ENCODE results near the gene SLC16A9. TPM values are rescaled to one million over a fixed set of nuclear protein-coding genes. Genes with fewer than 3 reads are reported as not detected.
"Not testable (repeated sequence)": the region's sequence is repeated elsewhere in the genome, so short reads cannot be mapped to it uniquely, and the experiment has no call there.

Gene SLC16A9
- total RNA-seq, 1 donor from 2014 or later, result 3.8 TPM

DNA sequence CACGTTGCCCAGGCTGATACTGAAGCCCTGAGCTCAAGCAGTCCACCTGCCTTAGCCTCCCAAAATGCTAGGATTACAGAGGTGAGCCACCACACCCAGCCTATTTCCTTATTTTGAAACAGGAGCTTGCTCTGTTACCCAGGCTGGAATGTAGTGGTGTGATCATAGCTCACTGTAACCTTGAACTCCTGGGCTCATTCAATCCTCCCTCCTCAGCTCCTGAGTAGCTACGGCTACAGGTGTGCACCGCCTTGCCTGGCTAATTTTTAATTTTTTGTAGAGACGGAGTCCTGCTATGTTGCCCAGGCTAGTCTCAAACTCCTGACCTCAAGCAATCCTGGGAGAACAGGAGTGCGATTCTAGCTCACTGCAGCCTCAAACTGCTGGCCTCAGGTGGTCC lies 31.9 kb upstream of the SLC16A9 start:
- DNase-seq (ENCODE audit: low spot score), result no peak
- Mint-ChIP-seq H3K36me3 (ENCODE audit: low read depth, unreplicated experiment) (peaks cover 6% of the 10 kb centered on the region), H3K9me3 (ENCODE audit: unreplicated experiment) (no peaks in the 10 kb centered on the region), H3K27ac (ENCODE audit: unreplicated experiment) (no peak overlapping the region), H3K27me3 (ENCODE audit: unreplicated experiment) (peaks cover 1% of the 10 kb centered on the region), H3K4me1 (ENCODE audit: unreplicated experiment) (no peaks in the 10 kb centered on the region), H3K4me3 (ENCODE audit: unreplicated experiment) (no peak overlapping the region)
- TF ChIP-seq, protein P1, sequence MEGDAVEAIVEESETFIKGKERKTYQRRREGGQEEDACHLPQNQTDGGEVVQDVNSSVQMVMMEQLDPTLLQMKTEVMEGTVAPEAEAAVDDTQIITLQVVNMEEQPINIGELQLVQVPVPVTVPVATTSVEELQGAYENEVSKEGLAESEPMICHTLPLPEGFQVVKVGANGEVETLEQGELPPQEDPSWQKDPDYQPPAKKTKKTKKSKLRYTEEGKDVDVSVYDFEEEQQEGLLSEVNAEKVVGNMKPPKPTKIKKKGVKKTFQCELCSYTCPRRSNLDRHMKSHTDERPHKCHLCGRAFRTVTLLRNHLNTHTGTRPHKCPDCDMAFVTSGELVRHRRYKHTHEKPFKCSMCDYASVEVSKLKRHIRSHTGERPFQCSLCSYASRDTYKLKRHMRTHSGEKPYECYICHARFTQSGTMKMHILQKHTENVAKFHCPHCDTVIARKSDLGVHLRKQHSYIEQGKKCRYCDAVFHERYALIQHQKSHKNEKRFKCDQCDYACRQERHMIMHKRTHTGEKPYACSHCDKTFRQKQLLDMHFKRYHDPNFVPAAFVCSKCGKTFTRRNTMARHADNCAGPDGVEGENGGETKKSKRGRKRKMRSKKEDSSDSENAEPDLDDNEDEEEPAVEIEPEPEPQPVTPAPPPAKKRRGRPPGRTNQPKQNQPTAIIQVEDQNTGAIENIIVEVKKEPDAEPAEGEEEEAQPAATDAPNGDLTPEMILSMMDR (IDR thresholded peaks at IDR 0.05; ENCODE audit: unreplicated experiment), result no peak

DNA sequence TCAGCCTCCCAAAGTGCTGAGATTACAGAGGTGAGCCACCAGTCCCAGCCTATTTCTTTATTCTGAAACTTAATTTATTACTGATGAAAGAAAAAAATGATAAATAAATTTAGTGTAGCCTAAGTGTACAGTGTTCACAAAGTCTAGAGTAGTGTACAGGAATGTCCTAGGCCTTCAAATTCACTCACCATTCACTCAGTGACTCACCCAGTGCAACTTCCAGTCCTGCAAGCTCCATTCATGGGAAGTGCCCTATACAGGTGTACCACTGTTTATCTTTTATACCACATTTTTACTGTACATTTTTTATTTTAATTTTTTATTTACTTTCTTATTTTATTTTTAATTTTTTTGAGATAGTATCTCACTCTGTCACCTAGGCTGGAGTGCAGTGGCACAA lies 31.4 kb upstream of the SLC16A9 start:
- Mint-ChIP-seq H3K4me1 (ENCODE audit: unreplicated experiment) (no peaks in the 10 kb centered on the region), H3K4me3 (ENCODE audit: unreplicated experiment) (no peak overlapping the region), H3K9me3 (ENCODE audit: unreplicated experiment) (no peaks in the 10 kb centered on the region), H3K27ac (ENCODE audit: unreplicated experiment) (no peak overlapping the region), H3K27me3 (ENCODE audit: unreplicated experiment) (peaks cover 1% of the 10 kb centered on the region), H3K36me3 (ENCODE audit: low read depth, unreplicated experiment) (peaks cover 6% of the 10 kb centered on the region)
- TF ChIP-seq, protein P1 (IDR thresholded peaks at IDR 0.05; ENCODE audit: unreplicated experiment), result no peak
- DNase-seq (ENCODE audit: low spot score), result no peak

DNA sequence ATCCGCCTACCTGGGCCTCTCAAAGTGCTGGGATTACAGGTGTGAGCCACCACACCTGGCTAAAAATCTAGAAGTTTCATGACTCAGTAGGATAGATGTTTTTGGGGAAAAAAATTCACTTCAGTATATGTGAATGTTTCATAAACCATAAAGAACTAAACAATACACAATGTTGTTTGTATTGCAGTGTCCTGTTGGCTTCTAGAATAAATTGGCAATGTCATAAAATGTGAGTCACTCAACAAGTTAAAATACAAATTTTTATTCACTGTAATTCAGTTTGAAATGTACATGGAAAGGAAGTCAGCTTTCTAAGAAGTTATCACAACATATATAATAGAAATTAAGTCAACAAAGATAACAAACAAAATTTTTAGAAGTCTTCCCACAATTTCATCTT lies 27.1 kb upstream of the SLC16A9 start:
- H3K27ac Mint-ChIP-seq (ENCODE audit: unreplicated experiment), result no peak overlapping the region
- H3K27me3 Mint-ChIP-seq (ENCODE audit: unreplicated experiment), result peaks cover 2% of the 10 kb centered on the region
- no peaks in the 10 kb centered on the region for H3K36me3 Mint-ChIP-seq (ENCODE audit: low read depth, unreplicated experiment)
- TF ChIP-seq, protein P1 (IDR thresholded peaks at IDR 0.05; ENCODE audit: unreplicated experiment), result no peak
- H3K4me3 Mint-ChIP-seq (ENCODE audit: unreplicated experiment), result no peak overlapping the region
- H3K9me3 Mint-ChIP-seq (ENCODE audit: unreplicated experiment), result no peaks in the 10 kb centered on the region
- no peak for DNase-seq (ENCODE audit: low spot score)
- peaks cover 3% of the 10 kb centered on the region for H3K4me1 Mint-ChIP-seq (ENCODE audit: unreplicated experiment)

DNA sequence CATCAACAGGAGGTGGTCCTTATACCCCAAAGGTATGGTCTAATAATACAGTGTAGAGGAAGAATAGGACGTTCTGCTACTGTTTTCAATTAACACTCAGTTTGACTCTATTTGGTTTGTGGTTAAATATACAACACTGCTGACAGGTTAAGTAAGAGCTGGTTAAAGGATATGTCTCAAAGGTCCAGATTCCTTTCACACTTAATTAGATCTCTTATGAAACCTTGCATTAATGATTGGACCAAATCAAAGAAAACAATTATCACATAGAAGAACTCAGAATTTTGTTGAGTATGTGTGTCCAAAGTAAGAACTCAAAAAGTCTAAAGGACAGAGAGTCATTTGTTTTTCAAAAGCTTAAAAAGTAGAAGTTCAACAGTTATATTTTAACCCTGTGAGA lies 25.6 kb upstream of the SLC16A9 start:
- H3K36me3 Mint-ChIP-seq (ENCODE audit: low read depth, unreplicated experiment), result no peaks in the 10 kb centered on the region
- no peak overlapping the region for H3K4me3 Mint-ChIP-seq (ENCODE audit: unreplicated experiment)
- H3K9me3 Mint-ChIP-seq (ENCODE audit: unreplicated experiment), result no peaks in the 10 kb centered on the region
- H3K27ac Mint-ChIP-seq (ENCODE audit: unreplicated experiment), result no peak overlapping the region
- DNase-seq (ENCODE audit: low spot score), result no peak
- H3K27me3 Mint-ChIP-seq (ENCODE audit: unreplicated experiment), result peaks cover 2% of the 10 kb centered on the region
- TF ChIP-seq, protein P1 (IDR thresholded peaks at IDR 0.05; ENCODE audit: unreplicated experiment), result no peak
- peaks cover 3% of the 10 kb centered on the region for H3K4me1 Mint-ChIP-seq (ENCODE audit: unreplicated experiment)

DNA sequence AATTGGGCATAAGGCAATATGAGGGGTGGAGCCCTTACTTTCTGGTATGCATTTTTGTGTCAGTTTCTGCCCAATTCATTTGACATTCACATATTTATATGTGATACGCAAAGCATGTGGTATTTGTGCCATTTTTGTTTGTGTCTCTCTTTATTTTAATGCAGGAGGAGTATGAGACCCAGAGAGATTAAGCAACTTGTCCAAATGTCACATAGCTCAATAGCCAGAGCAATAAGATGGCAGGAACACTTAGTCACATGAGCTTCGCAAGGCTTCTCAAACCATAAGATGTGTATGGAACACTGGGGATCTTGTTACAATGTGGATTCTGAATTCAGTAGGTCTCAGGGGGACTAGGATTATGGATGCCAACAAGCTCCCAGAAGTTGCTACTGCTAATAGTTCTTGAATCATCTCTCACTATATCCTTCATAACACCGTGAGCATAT lies 24.4 kb upstream of the SLC16A9 start:
- Mint-ChIP-seq H3K9me3 (ENCODE audit: unreplicated experiment) (no peaks in the 10 kb centered on the region), H3K4me3 (ENCODE audit: unreplicated experiment) (no peak overlapping the region), H3K27me3 (ENCODE audit: unreplicated experiment) (peaks cover 2% of the 10 kb centered on the region), H3K4me1 (ENCODE audit: unreplicated experiment) (peaks cover 3% of the 10 kb centered on the region), H3K27ac (ENCODE audit: unreplicated experiment) (no peak overlapping the region), H3K36me3 (ENCODE audit: low read depth, unreplicated experiment) (no peaks in the 10 kb centered on the region)
- no peak for DNase-seq (ENCODE audit: low spot score)
- TF ChIP-seq, protein P1 (IDR thresholded peaks at IDR 0.05; ENCODE audit: unreplicated experiment), result no peak

DNA sequence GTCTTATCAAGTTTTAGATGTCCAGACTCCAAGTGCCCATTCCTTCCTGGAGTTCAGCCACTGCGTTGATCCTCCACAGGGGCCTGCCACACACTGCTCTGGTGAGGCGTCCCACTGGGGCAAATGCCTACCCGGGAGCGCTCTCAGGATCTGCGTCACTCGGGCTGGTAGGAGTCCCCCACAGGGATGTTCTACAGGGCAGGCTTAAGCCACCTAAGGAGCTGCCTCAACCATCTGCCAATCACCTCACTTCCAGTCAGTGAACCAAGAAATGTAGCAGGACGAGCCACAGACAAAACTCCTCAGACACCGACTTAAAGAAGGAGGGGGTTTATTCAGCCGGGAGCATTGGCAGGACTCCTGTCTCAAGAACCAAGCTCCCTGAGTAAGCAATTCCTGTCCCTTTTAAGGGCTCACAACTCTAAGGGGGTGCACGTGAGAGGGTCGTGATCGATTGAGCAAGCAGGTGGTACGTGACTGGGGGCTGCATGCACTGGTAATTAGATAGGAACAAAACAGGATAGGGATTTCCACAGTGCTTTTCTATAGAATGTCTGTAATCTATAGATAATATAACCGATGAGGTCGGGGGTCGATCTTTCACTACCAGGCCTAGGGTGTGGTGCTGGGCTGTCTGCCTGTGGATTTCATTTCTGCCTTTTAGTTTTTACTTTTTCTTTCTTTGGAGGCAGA lies 23.8 kb upstream of the SLC16A9 start:
- H3K36me3 Mint-ChIP-seq (ENCODE audit: low read depth, unreplicated experiment); DNase-seq (ENCODE audit: low spot score); H3K9me3 Mint-ChIP-seq (ENCODE audit: unreplicated experiment); H3K4me1 Mint-ChIP-seq (ENCODE audit: unreplicated experiment); H3K4me3 Mint-ChIP-seq (ENCODE audit: unreplicated experiment); H3K27me3 Mint-ChIP-seq (ENCODE audit: unreplicated experiment); H3K27ac Mint-ChIP-seq (ENCODE audit: unreplicated experiment): not testable (repeated sequence)

DNA sequence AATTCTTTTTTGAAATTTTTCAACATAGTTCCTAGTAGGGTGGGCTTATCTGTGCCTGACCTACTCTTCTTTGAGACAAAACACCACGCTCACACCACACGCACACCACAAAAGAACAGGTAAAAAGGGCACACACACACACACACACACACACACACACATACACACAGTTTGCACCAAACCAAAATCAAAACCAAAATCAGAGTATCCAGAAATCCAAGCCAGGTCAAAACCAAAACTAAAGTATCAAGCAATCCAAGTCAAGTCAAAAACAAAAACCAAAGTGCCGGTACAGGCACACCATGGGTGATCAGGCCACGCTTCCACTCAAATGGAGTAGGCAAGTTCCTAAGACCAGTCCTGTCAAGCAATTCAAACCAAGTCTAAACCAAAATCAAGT lies 23.2 kb upstream of the SLC16A9 start:
- not testable (repeated sequence) for H3K9me3 Mint-ChIP-seq (ENCODE audit: unreplicated experiment); H3K36me3 Mint-ChIP-seq (ENCODE audit: low read depth, unreplicated experiment); H3K27ac Mint-ChIP-seq (ENCODE audit: unreplicated experiment); H3K27me3 Mint-ChIP-seq (ENCODE audit: unreplicated experiment); DNase-seq (ENCODE audit: low spot score); H3K4me1 Mint-ChIP-seq (ENCODE audit: unreplicated experiment); H3K4me3 Mint-ChIP-seq (ENCODE audit: unreplicated experiment)

DNA sequence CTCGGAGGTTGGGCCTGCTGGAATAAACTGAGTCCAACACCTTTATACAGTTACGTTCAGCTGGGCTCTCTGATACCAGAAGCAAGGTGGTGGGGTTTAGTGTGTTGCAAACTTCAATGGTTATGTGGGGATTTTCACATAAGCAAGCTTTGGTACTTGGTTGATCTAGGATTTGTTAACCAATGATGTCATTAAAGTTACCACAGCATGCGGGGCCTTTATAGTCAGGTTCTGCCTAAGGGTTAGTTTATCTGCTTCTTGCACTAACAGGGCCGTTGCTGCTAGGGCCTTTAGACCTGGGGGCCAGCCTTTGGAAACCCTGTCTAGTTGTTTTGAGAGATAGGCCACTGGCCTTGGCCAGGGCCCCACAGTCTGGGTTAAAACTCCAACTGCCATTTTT lies 19.5 kb upstream of the SLC16A9 start:
- not testable (repeated sequence) for DNase-seq (ENCODE audit: low spot score); H3K27ac Mint-ChIP-seq (ENCODE audit: unreplicated experiment); H3K4me3 Mint-ChIP-seq (ENCODE audit: unreplicated experiment); H3K27me3 Mint-ChIP-seq (ENCODE audit: unreplicated experiment); H3K9me3 Mint-ChIP-seq (ENCODE audit: unreplicated experiment); H3K36me3 Mint-ChIP-seq (ENCODE audit: low read depth, unreplicated experiment); H3K4me1 Mint-ChIP-seq (ENCODE audit: unreplicated experiment)

Data from endothelial cell (in vitro differentiated cells).